Gastroesophageal sphincter (tissue), 4 donors: ENCODE data around the gene PAPOLB. TPM values are rescaled to one million over a fixed set of nuclear protein-coding genes. Genes with fewer than 3 reads are reported as not detected.
"Not testable (repeated sequence)": the region's sequence is repeated elsewhere in the genome, so short reads cannot be mapped to it uniquely, and the experiment has no call there.

Experiments used
- ATAC-seq: fragments of 150-250 bp; one replicate; pipeline ENCODE4 v1.9.1; 2016; ENCODE audit warnings: mild to moderate bottlenecking, moderate library complexity
- H3K27ac ChIP-seq, 4 donors: fragments of 200-600 bp; sonication (generic) in 3 of 4; 1 replicate in 3 of 4; 2 replicates in 1 of 4; pipeline ENCODE4 v1.5.1; 2016 to 2019
- H3K27me3 ChIP-seq: fragments of 200-600 bp; sonication (generic); one replicate; pipeline ENCODE4 v1.5.1; 2019
- H3K36me3 ChIP-seq, 2 donors: fragments of 200-600 bp; sonication (generic); one replicate each; pipeline ENCODE4 v1.5.1; 2019; ENCODE audit warnings: control low read depth in 1 of 2
- H3K4me1 ChIP-seq, 3 donors: fragments of 200-600 bp; sonication (generic); 1 replicate in 2 of 3; 2 replicates in 1 of 3; pipeline ENCODE4 v1.5.1; 2016 to 2019; ENCODE audit warnings: control low read depth in 2 of 3
- H3K4me3 ChIP-seq, 2 donors: fragments of 200-600 bp; sonication (generic); one replicate each; pipeline ENCODE4 v1.5.1; 2019; ENCODE audit warnings: mild to moderate bottlenecking in 1 of 2, moderate library complexity in 1 of 2
- H3K9me3 ChIP-seq, 3 donors: fragments of 200-600 bp; sonication (generic); one replicate each; pipeline ENCODE4 v1.5.1; 2017 to 2019; ENCODE audit warnings: control low read depth in 2 of 3
- EP300 ChIP-seq: sonication (generic); formaldehyde crosslinking; IDR thresholded peaks from one replicate; pipeline ENCODE4 v1.6.1; 2017; ENCODE audit warnings: antibody characterized with exemption, mild to moderate bottlenecking
- POLR2A ChIP-seq, 2 donors: fragments of 450-650 bp; IDR thresholded peaks; one replicate each; pipeline ENCODE4 v1.6.1; 2017; ENCODE audit warnings: antibody characterized with exemption in 2 of 2, mild to moderate bottlenecking in 2 of 2, moderate library complexity in 1 of 2
- POLR2AphosphoS5 ChIP-seq: sonication (generic); formaldehyde crosslinking; IDR thresholded peaks from one replicate; pipeline ENCODE4 v1.6.1; 2017; ENCODE audit warnings: antibody characterized with exemption
- WGBS, 2 donors: methylation state at CpG; one replicate each; pipeline ENCODE4 v1.1.5; 2018; ENCODE audit warnings: low coverage in 1 of 2; 5-methylcytosine and 5-hydroxymethylcytosine counted together
- total RNA-seq, 4 donors: library from RNA; depleted of rRNA; stranded (reverse); fragments of >200 nt; gene quantifications; one replicate each; pipeline ENCODE4 v1.1.0, GENCODE V29; 2016
- TF ChIP-seq, protein P1 (sequence below), 4 experiments: fragments of 200-600 bp in 2 of 4; fragments of 450-650 bp in 2 of 4; sonication (generic) in 1 of 4; IDR thresholded peaks; one replicate each; pipeline ENCODE4 v1.5.1; 2017 to 2019; ENCODE audit warnings: antibody characterized with exemption in 4 of 4, mild to moderate bottlenecking in 2 of 4, moderate library complexity in 2 of 4

PAPOLB gene
- total RNA-seq, 4 donors from 2014 or later, result 0.13 to 0.31 (median 0.19) TPM; not detected in 1

DNA sequence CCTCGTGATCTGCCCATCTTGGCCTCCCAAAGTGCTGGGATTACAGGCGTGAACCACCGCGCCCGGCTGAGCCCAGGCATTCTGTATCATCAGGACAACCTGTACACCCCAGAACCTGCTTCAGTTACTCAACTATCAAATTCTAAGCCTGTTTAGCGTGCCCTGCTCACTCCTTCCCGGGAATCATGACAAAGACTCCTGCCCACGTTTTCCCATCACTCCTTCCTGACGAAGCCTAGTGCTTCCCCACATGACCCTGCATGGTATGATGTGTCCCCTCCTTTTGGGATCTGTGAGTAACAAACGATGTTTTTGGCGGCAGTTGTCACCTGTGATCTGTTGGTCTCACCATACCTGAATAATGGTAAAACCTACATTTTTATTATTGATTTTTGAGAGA, 33.9 kb upstream of the PAPOLB start:
- Histone ChIP-seq H3K27me3 (peaks cover 6% of the 10 kb centered on the region), H3K36me3 (no peaks in the 10 kb centered on the region), H3K4me3 (no peak overlapping the region), H3K27ac (no peak overlapping the region), H3K9me3 (peaks cover 0 to 10% (median 0%) of the 10 kb centered on the region in 3 donors), H3K4me1 (no peaks in the 10 kb centered on the region)
- TF ChIP-seq, protein P1, sequence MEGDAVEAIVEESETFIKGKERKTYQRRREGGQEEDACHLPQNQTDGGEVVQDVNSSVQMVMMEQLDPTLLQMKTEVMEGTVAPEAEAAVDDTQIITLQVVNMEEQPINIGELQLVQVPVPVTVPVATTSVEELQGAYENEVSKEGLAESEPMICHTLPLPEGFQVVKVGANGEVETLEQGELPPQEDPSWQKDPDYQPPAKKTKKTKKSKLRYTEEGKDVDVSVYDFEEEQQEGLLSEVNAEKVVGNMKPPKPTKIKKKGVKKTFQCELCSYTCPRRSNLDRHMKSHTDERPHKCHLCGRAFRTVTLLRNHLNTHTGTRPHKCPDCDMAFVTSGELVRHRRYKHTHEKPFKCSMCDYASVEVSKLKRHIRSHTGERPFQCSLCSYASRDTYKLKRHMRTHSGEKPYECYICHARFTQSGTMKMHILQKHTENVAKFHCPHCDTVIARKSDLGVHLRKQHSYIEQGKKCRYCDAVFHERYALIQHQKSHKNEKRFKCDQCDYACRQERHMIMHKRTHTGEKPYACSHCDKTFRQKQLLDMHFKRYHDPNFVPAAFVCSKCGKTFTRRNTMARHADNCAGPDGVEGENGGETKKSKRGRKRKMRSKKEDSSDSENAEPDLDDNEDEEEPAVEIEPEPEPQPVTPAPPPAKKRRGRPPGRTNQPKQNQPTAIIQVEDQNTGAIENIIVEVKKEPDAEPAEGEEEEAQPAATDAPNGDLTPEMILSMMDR (IDR thresholded peaks at IDR 0.05), result no peak
- no peak for TF ChIP-seq EP300
- TF ChIP-seq POLR2A (IDR thresholded peaks at IDR 0.05), result no peak
- no peak for TF ChIP-seq POLR2AphosphoS5
- ATAC-seq, result no peak
- WGBS, 2 donors, result 87 to 100% methylated on average over 1 to 11 of the region's 11 CpGs

DNA sequence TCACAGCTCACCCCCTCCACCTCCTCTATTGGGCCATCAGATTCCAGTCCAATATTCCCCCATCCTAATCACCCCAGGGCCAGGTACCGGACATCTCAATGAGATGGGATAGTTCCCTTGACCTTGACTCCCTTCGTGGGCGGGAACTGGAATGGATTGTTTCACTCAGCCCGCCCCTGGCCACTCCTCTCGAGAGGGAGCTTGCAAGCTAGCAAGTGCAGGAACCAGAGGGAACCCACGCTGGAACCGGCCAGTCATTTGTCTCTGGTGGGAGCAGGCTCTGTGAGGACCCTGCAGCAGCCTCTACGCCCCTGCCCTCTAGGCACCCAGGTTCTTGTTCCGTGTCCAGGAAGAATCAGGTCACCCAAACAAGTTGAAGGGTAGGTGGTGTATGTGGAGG, 32.7 kb upstream of the PAPOLB start:
- ATAC-seq, result no peak
- Histone ChIP-seq H3K27ac (no peak overlapping the region), H3K27me3 (no peaks in the 10 kb centered on the region), H3K4me3 (no peak overlapping the region), H3K4me1 (no peaks in the 10 kb centered on the region), H3K9me3 (peaks cover 0 to 10% (median 0%) of the 10 kb centered on the region in 3 donors), H3K36me3 (no peaks in the 10 kb centered on the region)
- no CpG with 5 or more reads among the region's 9 CpGs for WGBS, 2 donors
- TF ChIP-seq POLR2A (IDR thresholded peaks at IDR 0.05) (no peak), EP300 (no peak), POLR2AphosphoS5 (no peak)
- TF ChIP-seq, protein P1 (IDR thresholded peaks at IDR 0.05), result no peak

DNA sequence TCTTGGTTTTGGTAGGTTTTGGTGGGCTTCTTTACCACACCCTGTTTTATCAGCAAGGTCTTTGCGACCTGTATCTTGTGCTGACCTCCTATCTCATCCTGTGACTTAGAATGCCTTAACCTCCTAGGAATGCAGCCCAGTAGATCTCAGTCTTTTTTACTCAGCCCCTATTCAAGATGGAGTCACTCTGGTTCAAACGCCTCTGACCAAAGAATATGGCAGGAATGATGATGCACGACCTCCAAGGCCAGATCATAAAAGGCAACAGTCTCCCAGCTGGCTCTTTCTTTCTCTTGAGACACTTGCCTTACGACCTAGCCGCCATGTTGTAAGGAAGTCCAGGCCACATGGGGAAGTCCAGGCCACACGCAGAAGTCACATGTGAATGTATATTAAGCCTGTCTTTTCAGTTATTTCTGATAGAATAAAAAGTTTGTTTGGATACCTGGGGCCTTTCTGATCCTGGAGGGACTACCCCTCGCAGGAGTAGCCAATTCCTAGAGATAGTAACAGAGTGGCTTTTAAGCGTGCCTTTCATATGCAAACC, 32.2 kb upstream of the PAPOLB start:
- Histone ChIP-seq H3K36me3 (no peaks in the 10 kb centered on the region), H3K4me3 (no peak overlapping the region), H3K9me3 (peaks cover 0 to 10% (median 0%) of the 10 kb centered on the region in 3 donors), H3K27ac (no peak overlapping the region), H3K4me1 (no peaks in the 10 kb centered on the region), H3K27me3 (no peaks in the 10 kb centered on the region)
- WGBS, 2 donors, result 81 to 85% methylated on average over 3 to 6 of the region's 8 CpGs
- TF ChIP-seq POLR2AphosphoS5 (no peak), EP300 (no peak), POLR2A (IDR thresholded peaks at IDR 0.05) (no peak)
- TF ChIP-seq, protein P1 (IDR thresholded peaks at IDR 0.05), result no peak
- ATAC-seq, result no peak

DNA sequence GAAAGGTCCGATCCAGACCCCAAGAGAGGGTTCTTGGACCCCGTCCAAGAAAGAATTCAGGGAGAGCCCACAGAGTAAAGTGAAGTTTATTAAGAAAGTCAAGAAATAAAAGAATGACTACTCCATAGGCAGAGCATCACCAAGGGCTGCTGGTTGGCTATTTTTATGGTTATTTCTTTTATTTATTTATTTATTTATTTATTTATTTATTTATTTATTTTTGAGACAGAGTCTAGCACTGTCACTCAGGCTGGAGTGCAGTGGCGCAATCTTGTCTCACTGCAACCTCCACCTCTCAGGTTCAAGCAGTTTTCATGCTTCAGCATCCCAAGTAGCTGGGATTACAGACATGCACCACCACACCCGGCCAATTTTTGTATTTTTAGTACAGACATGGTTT, 31.4 kb upstream of the PAPOLB start:
- not testable (repeated sequence) for H3K4me3 ChIP-seq, ATAC-seq, H3K27me3 ChIP-seq, H3K36me3 ChIP-seq, H3K27ac ChIP-seq, H3K4me1 ChIP-seq
- H3K9me3 ChIP-seq, result peaks cover 0 to 10% (median 0%) of the 10 kb centered on the region in 3 donors
- WGBS, 2 donors, result 74 to 94% methylated on average over 2 to 4 of the region's 4 CpGs

DNA sequence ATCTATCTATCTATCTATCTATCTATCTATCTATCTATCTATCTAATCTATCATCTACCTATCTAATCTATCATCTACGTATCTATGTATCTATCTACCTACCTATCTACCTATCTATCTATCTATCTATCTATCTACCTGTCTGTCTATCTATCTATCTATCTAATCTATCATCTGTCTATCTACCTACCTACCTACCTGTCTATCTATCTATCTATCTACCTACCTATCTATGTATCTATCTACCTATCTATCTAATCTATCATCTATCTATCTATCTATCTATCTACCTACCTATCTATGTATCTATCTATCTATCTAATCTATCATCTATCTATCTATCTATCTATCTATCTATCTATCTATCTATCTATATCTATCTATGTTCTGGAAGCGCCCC, 29.7 kb upstream of the PAPOLB start:
- H3K9me3 ChIP-seq, result peaks cover 0 to 10% (median 0%) of the 10 kb centered on the region in 3 donors
- not testable (repeated sequence) for H3K4me3 ChIP-seq, H3K27ac ChIP-seq, H3K27me3 ChIP-seq, H3K4me1 ChIP-seq, H3K36me3 ChIP-seq, ATAC-seq
- WGBS, 2 donors, result 50 to 63% methylated on average over 2 of the region's 2 CpGs

DNA sequence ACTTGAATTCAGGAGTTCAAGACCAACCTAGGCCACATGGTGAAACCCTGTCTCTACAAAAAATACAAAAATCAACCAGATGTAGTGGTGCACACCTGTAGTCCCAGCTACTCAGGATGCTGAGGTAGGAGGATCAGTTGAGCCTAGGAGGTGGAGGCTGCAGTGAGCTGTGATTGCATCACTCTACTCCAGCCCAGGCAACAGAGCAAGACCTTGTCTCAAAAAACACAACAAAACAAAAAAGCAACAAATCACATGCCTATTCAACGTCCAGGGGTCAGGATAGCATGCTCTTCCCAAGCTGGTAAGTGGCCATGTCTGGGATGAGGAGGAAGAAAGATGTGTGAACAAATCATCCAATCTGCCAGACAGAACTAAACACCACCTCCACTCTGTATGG, 27.9 kb upstream of the PAPOLB start:
- no peak for ATAC-seq
- Histone ChIP-seq H3K4me1 (no peaks in the 10 kb centered on the region), H3K9me3 (peaks cover 0 to 10% (median 0%) of the 10 kb centered on the region in 3 donors), H3K27ac (no peak overlapping the region), H3K4me3 (no peak overlapping the region), H3K27me3 (no peaks in the 10 kb centered on the region), H3K36me3 (no peaks in the 10 kb centered on the region)
- 13 to 60% methylated on average over 1 of the region's 1 CpG for WGBS, 2 donors
- TF ChIP-seq POLR2A (IDR thresholded peaks at IDR 0.05) (no peak), EP300 (no peak), POLR2AphosphoS5 (no peak)
- TF ChIP-seq, protein P1 (IDR thresholded peaks at IDR 0.05), result no peak
